Ramos (cell line): ENCODE results near the gene STARD5.

ENCODE experiments used
- in situ Hi-C: fragments of 300-500 bp; cut with MboI; formaldehyde crosslinking; loops from one replicate; pipeline ENCODE4 v1.14.3; 2022; ENCODE audit warnings: low sequenced_read_pairs; ENCODE audit not compliant: unreplicated experiment

Gene STARD5

GRCh38 chr15:81265944-81266775, 57.8 kb downstream of the STARD5 start:
- in situ Hi-C loops = loop anchor here (5.0 to 10.0 kb wide), 4 partner anchors 136 to 801 kb away; no protein-coding TSS in a partner anchor

GRCh38 chr15:81265256-81265943, 58.5 kb downstream of the STARD5 start:
- in situ Hi-C loops = loop anchor here (5.0 to 10.0 kb wide), 4 partner anchors 137 to 801 kb away; no protein-coding TSS in a partner anchor

GRCh38 chr15:81264072-81264857, 59.7 kb downstream of the STARD5 start:
- in situ Hi-C loops = loop anchor here (10.0 kb wide), 1 partner anchor 799 kb away; no protein-coding TSS in a partner anchor

DNA sequence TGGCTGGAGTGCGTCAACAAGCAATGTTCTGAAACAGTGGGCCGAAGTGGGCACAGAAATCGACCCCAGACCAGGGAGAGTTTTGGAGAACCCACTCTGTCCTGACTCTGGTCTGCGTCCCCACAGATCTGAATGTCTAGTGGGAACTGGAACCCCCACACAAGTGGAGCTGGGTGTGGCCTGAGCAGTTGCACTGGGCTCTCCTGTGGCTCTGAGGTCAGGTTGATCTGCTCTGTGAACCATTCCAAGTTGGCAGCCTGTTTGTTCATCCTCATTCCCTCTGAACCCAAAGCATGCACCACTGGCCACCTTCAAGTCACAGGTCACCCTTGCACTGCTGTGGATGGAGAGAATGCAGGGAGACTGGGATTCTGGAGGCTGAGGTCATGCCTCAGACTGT, 60.5 kb downstream of the STARD5 start:
- in situ Hi-C loops = loop anchor here (10.0 kb wide), 1 partner anchor 799 kb away; no protein-coding TSS in a partner anchor

DNA sequence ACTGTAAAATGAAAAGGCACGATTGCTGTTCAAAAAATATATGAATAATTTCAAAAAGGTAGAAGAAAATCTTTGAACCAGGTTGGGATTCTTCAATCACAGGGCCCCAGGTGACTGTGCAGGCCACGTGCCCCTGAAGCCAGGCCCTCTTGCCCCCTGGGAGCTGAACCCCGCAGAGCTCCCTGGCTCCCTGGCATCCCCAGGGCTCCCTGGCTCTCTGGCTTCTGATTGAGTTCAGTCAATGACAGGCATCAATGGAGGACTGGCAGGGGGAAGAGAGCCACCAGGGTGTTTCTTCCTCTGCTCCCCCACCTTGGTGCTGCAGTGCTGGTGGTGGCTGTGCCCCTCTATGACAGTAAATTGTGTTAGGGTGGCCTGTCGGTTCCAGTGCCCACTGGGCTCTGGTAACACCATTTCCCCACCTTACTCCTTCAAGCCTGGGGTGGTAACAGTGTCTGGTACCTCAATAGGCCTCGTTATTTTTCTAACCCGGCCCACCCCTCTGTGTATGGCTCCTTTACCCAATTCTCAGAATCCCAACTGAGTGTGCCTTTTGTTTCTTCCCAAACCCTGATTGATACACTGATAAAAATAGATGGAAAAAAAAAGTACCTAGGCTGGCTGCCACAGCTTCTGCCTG, 62.6 kb downstream of the STARD5 start:
- in situ Hi-C loops = loop anchor here (10.0 kb wide), 1 partner anchor 796 kb away; no protein-coding TSS in a partner anchor

GRCh38 chr15:81259760-81260298, 64.1 kb downstream of the STARD5 start:
- in situ Hi-C loops = loop anchor here (10.0 kb wide), 1 partner anchor 795 kb away; no protein-coding TSS in a partner anchor
